ENCODE measurements around the gene PDE1A. TPM values are rescaled to one million over a fixed set of nuclear protein-coding genes. Genes with fewer than 3 reads are reported as not detected.

The PDE1A gene
- total RNA-seq, 1 experiment from 2014 or later = not detected

GRCh38 chr2:182097571-182098164 is 329.2 kb downstream of the PDE1A start:
- Mint-ChIP-seq H3K27me3 (ENCODE audit: insufficient read depth, unreplicated experiment) (no peaks in the 10 kb centered on the region), H3K9me3 (ENCODE audit: unreplicated experiment) (no peaks in the 10 kb centered on the region), H3K36me3 (ENCODE audit: insufficient read depth, unreplicated experiment) (no peaks in the 10 kb centered on the region), H3K4me1 (ENCODE audit: low read depth, unreplicated experiment) (no peaks in the 10 kb centered on the region), H3K4me3 (ENCODE audit: unreplicated experiment) (no peak overlapping the region), H3K27ac (ENCODE audit: unreplicated experiment) (no peak overlapping the region)
- TF ChIP-seq CTCF (IDR thresholded peaks at IDR 0.05; ENCODE audit: insufficient read depth in 1 of 2, low read depth in 1 of 2, low read length in 1 of 2, severe bottlenecking in 1 of 2, unreplicated experiment in 1 of 2) = no peak
- intact Hi-C loops (cut with micrococcal nuclease; ENCODE audit: unreplicated experiment) = no loop called here
- Histone ChIP-seq H3K4me3 (ENCODE audit: low read depth, low read length) (no peak overlapping the region), H3K4me1 (no peaks in the 10 kb centered on the region), H3K9me3 (no peaks in the 10 kb centered on the region; the same call in 1 of the 2 replicates), H3K36me3 (ENCODE audit: control insufficient read depth, insufficient read depth, low read length) (no peaks in the 10 kb centered on the region), H3K27me3 (replicated peaks; ENCODE audit: control insufficient read depth, insufficient read depth, low read length) (no peaks in the 10 kb centered on the region)
- DNase-seq = no peak
- POLR2A ChIA-PET = no interaction called here
- CTCF ChIA-PET = no interaction called here
- BruUV-seq (replicated peaks) = no TSS peak

GRCh38 chr2:182090486-182090885 is 336.4 kb downstream of the PDE1A start:
- Histone ChIP-seq H3K27me3 (replicated peaks; ENCODE audit: control insufficient read depth, insufficient read depth, low read length) (no peaks in the 10 kb centered on the region), H3K4me3 (ENCODE audit: low read depth, low read length) (no peak overlapping the region), H3K36me3 (ENCODE audit: control insufficient read depth, insufficient read depth, low read length) (no peaks in the 10 kb centered on the region), H3K9me3 (no peaks in the 10 kb centered on the region; the same call in 1 of the 2 replicates), H3K4me1 (no peaks in the 10 kb centered on the region)
- TF ChIP-seq CTCF (IDR thresholded peaks at IDR 0.05; ENCODE audit: insufficient read depth in 1 of 2, low read depth in 1 of 2, low read length in 1 of 2, severe bottlenecking in 1 of 2, unreplicated experiment in 1 of 2) = no peak
- H3K4me3 Mint-ChIP-seq (ENCODE audit: unreplicated experiment) = no peak overlapping the region
- no peak overlapping the region for H3K27ac Mint-ChIP-seq (ENCODE audit: unreplicated experiment)
- ChIA-PET CTCF (interaction anchor here (0.6 kb wide), 1 partner anchor 353 kb away, joined by 4 read pairs; no protein-coding TSS in a partner anchor), POLR2A (no interaction called here)
- DNase-seq = no peak
- no peaks in the 10 kb centered on the region for H3K36me3 Mint-ChIP-seq (ENCODE audit: insufficient read depth, unreplicated experiment)
- no TSS peak for BruUV-seq (replicated peaks)
- H3K27me3 Mint-ChIP-seq (ENCODE audit: insufficient read depth, unreplicated experiment) = no peaks in the 10 kb centered on the region
- H3K4me1 Mint-ChIP-seq (ENCODE audit: low read depth, unreplicated experiment) = no peaks in the 10 kb centered on the region
- H3K9me3 Mint-ChIP-seq (ENCODE audit: unreplicated experiment) = no peaks in the 10 kb centered on the region
- intact Hi-C loops (cut with micrococcal nuclease; ENCODE audit: unreplicated experiment) = no loop called here
